H9 (cell line): ENCODE measurements around the gene TLCD3A. TPM values are rescaled to one million over a fixed set of nuclear protein-coding genes. Genes with fewer than 3 reads are reported as not detected.

Experiments
- DNase-seq: peaks from one replicate; pipeline ENCODE4 v3.0.0-alpha.2; 2017
- H2AFZ ChIP-seq: one replicate; pipeline ENCODE4 v1.6.1; 2013; ENCODE audit warnings: mild to moderate bottlenecking, low read length, control low read depth, moderate library complexity
- H2AK5ac ChIP-seq: 2 replicates; pipeline ENCODE4 v1.6.1; 2013; ENCODE audit warnings: low read length, control low read depth, mixed read lengths; ENCODE audit not compliant: insufficient read length
- H2BK120ac ChIP-seq: one replicate; pipeline ENCODE4 v1.6.1; 2013; ENCODE audit warnings: low read depth, mild to moderate bottlenecking, low read length, control low read depth, inconsistent platforms; ENCODE audit not compliant: poor library complexity, severe bottlenecking
- H2BK12ac ChIP-seq: 2 replicates; pipeline ENCODE4 v1.6.1; 2013; ENCODE audit warnings: low read length, control low read depth, mixed read lengths, low read depth; ENCODE audit not compliant: insufficient read length
- H2BK15ac ChIP-seq: 2 replicates; pipeline ENCODE4 v1.6.1; 2013; ENCODE audit warnings: low read depth, low read length, control low read depth
- H2BK20ac ChIP-seq: one replicate; pipeline ENCODE4 v1.6.1; 2013; ENCODE audit warnings: low read depth, mild to moderate bottlenecking, low read length, control low read depth, inconsistent platforms; ENCODE audit not compliant: poor library complexity, severe bottlenecking
- H2BK5ac ChIP-seq: 2 replicates; pipeline ENCODE4 v1.6.1; 2013; ENCODE audit warnings: low read length, control low read depth, mixed read lengths; ENCODE audit not compliant: insufficient read length
- H3K14ac ChIP-seq: 2 replicates; pipeline ENCODE4 v1.6.1; 2013; ENCODE audit warnings: low read length, control low read depth; ENCODE audit not compliant: insufficient read depth
- H3K18ac ChIP-seq: 2 replicates; pipeline ENCODE4 v1.6.1; 2013; ENCODE audit warnings: low read depth, mild to moderate bottlenecking, mixed read lengths, low read length, control low read depth; ENCODE audit not compliant: insufficient read length
- H3K23ac ChIP-seq: 2 replicates; pipeline ENCODE4 v1.6.1; 2013; ENCODE audit warnings: low read length, control low read depth, mixed read lengths, low read depth; ENCODE audit not compliant: insufficient read length
- H3K23me2 ChIP-seq: 2 replicates; pipeline ENCODE4 v1.6.1; 2013; ENCODE audit warnings: low read depth, mild to moderate bottlenecking, mixed read lengths, low read length, control low read depth; ENCODE audit not compliant: insufficient read length, poor library complexity, severe bottlenecking
- H3K27ac ChIP-seq: 2 replicates; pipeline ENCODE4 v1.5.1; 2013; ENCODE audit warnings: low read length, control low read depth, mixed read lengths, low read depth; ENCODE audit not compliant: insufficient read length
- H3K27me3 ChIP-seq: 2 replicates; pipeline ENCODE4 v1.6.1; 2013; ENCODE audit warnings: low read length, control low read depth, inconsistent platforms; ENCODE audit not compliant: insufficient read depth
- H3K4ac ChIP-seq: 2 replicates; pipeline ENCODE4 v1.6.1; 2013; ENCODE audit warnings: low read depth, mild to moderate bottlenecking, control low read depth, inconsistent platforms, low read length, moderate library complexity
- H3K4me1 ChIP-seq: 2 replicates; pipeline ENCODE4 v1.6.1; 2013; ENCODE audit warnings: low read length, control low read depth, inconsistent platforms; ENCODE audit not compliant: insufficient read depth
- H3K4me2 ChIP-seq: 2 replicates; pipeline ENCODE4 v1.6.1; 2013; ENCODE audit warnings: low read length, control low read depth, mixed read lengths; ENCODE audit not compliant: insufficient read length, insufficient read depth
- H3K56ac ChIP-seq: 2 replicates; pipeline ENCODE4 v1.6.1; 2013; ENCODE audit warnings: low read depth, mild to moderate bottlenecking, mixed read lengths, low read length, control low read depth; ENCODE audit not compliant: insufficient read length
- H3K79me1 ChIP-seq: 2 replicates; pipeline ENCODE4 v1.6.1; 2013; ENCODE audit warnings: low read depth, mild to moderate bottlenecking, moderate library complexity, low read length, control low read depth, inconsistent platforms; ENCODE audit not compliant: insufficient read depth, poor library complexity, severe bottlenecking
- H3K79me2 ChIP-seq: 2 replicates; pipeline ENCODE4 v1.6.1; 2013; ENCODE audit warnings: low read length, control low read depth, inconsistent platforms; ENCODE audit not compliant: insufficient read depth
- H3K9ac ChIP-seq: 2 replicates; pipeline ENCODE4 v1.6.1; 2013; ENCODE audit warnings: low read length, control low read depth, mixed read lengths; ENCODE audit not compliant: insufficient read length; ENCODE audit errors: extremely low read depth
- H3K9me3 ChIP-seq: one replicate; pipeline ENCODE4 v1.6.1; 2013; ENCODE audit warnings: low read depth, low read length, inconsistent platforms; ENCODE audit not compliant: control insufficient read depth
- H3T11ph ChIP-seq: one replicate; pipeline ENCODE4 v1.6.1; 2013; ENCODE audit warnings: mild to moderate bottlenecking, low read length, control low read depth, inconsistent platforms
- H4K20me1 ChIP-seq: one replicate; pipeline ENCODE4 v1.6.1; 2013; ENCODE audit not compliant: control insufficient read depth, insufficient read length, insufficient read depth
- H4K5ac ChIP-seq: 2 replicates; pipeline ENCODE4 v1.6.1; 2013; ENCODE audit warnings: low read depth, mild to moderate bottlenecking, mixed read lengths, low read length, control low read depth; ENCODE audit not compliant: insufficient read length
- H4K8ac ChIP-seq: replicated peaks from 2 replicates; pipeline ENCODE4 v1.6.1; 2013; ENCODE audit warnings: low read length, control low read depth, mixed read lengths, low read depth; ENCODE audit not compliant: insufficient read length
- H4K91ac ChIP-seq: 2 replicates; pipeline ENCODE4 v1.6.1; 2013; ENCODE audit warnings: low read depth, mild to moderate bottlenecking, moderate library complexity, mixed read lengths, low read length, control low read depth; ENCODE audit not compliant: insufficient read length
- H3K27ac Mint-ChIP-seq, 3 experiments: 2 replicates in 2 of 3; 3 replicates in 1 of 3; pipeline ENCODE4 v1.8.0; 2020 to 2021; ENCODE audit warnings: mixed read lengths in 3 of 3, mild to moderate bottlenecking in 1 of 3, moderate library complexity in 1 of 3
- H3K27me3 Mint-ChIP-seq: 2 replicates; pipeline ENCODE4 v1.8.0; 2021; ENCODE audit warnings: low read depth, mild to moderate bottlenecking, moderate library complexity, mixed read lengths
- H3K36me3 Mint-ChIP-seq, 3 experiments: 2 replicates in 2 of 3; 3 replicates in 1 of 3; pipeline ENCODE4 v1.8.0; 2020 to 2021; ENCODE audit warnings: low read depth in 3 of 3, mixed read lengths in 3 of 3; ENCODE audit not compliant: insufficient read depth in 1 of 3
- H3K4me1 Mint-ChIP-seq, 2 experiments: 2 replicates each; pipeline ENCODE4 v1.8.0; 2020; ENCODE audit warnings: mixed read lengths in 2 of 2
- H3K4me3 Mint-ChIP-seq, 2 experiments: 2 replicates in 1 of 2; 3 replicates in 1 of 2; pipeline ENCODE4 v1.8.0; 2020 to 2021; ENCODE audit warnings: mild to moderate bottlenecking in 2 of 2, mixed read lengths in 2 of 2, moderate library complexity in 1 of 2
- H3K9me3 Mint-ChIP-seq, 2 experiments: 2 replicates in 1 of 2; 3 replicates in 1 of 2; pipeline ENCODE4 v1.8.0; 2020; ENCODE audit warnings: mild to moderate bottlenecking in 2 of 2, mixed read lengths in 2 of 2, moderate library complexity in 1 of 2
- WGBS: extraction: QIAGEN DNeasy Blood & Tissue Kit; methylation state at CpG from one replicate; pipeline ENCODE4 v1.1.7; 2013; ENCODE audit warnings: missing lambda C conversion rate, low lambda C conversion rate, mixed read lengths; ENCODE audit not compliant: insufficient read length; ENCODE audit errors: extremely low coverage; 5-methylcytosine and 5-hydroxymethylcytosine counted together
- total RNA-seq: library from RNA; stranded (reverse); gene quantifications from 2 replicates; pipeline ENCODE4 v1.2.1, GENCODE V29; 2021
- TF ChIP-seq, protein P1 (sequence below): fragments of 200-600 bp; sonication (generic); conservative IDR thresholded peaks from 3 replicates; pipeline ENCODE4 v1.8.0; 2021; ENCODE audit warnings: antibody characterized with exemption, mild to moderate bottlenecking

The TLCD3A gene
- total RNA-seq, 1 experiment from 2014 or later = 29.6 TPM

DNA sequence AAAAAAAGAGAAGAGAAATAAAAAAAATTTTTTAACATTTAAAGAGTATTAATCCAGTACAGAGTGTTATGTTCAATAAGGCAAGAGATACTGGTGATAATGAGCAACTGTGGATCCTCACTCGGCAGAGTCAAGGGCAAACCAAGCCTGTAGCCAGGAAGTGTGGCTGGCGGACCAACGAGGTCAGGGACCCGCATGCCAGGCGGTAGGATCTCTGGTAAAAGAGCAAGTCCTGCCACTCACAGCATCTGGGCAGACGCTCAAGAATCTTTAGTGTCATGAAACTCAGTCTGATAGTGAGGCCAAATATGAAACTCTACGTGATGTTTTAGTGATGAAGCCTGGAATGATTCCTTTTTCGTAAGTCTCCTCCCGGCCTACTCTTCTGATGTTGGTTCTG is 28.0 kb downstream of the TLCD3A start:
- no peaks in the 10 kb centered on the region for H3K27me3 Mint-ChIP-seq
- Histone ChIP-seq H3K79me1 (no peaks in the 10 kb centered on the region), H4K8ac (no peak overlapping the region), H2BK20ac (no peak overlapping the region), H2BK120ac (no peak overlapping the region), H3K27me3 (no peaks in the 10 kb centered on the region), H3K79me2 (no peaks in the 10 kb centered on the region), H4K5ac (no peak overlapping the region), H3K18ac (no peak overlapping the region), H3K9ac (no peak overlapping the region), H3K9me3 (no peaks in the 10 kb centered on the region), H3K56ac (no peak overlapping the region), H2AFZ (no peak overlapping the region), H2AK5ac (no peak overlapping the region), H3K4ac (no peak overlapping the region), H2BK12ac (no peak overlapping the region), H4K91ac (no peak overlapping the region), H2BK15ac (no peak overlapping the region), H3K23ac (no peak overlapping the region), H3K4me1 (no peaks in the 10 kb centered on the region), H3K27ac (no peak overlapping the region), H3K23me2 (no peaks in the 10 kb centered on the region), H3K14ac (no peak overlapping the region), H3K4me2 (no peak overlapping the region), H3T11ph (no peak overlapping the region), H2BK5ac (no peak overlapping the region), H4K20me1 (no peaks in the 10 kb centered on the region)
- H3K36me3 Mint-ChIP-seq = peaks cover 25 to 78% (median 72%) of the 10 kb centered on the region in 3 experiments
- no peak overlapping the region; a peak in 1 of 7 replicates for H3K27ac Mint-ChIP-seq
- H3K4me1 Mint-ChIP-seq = peaks cover 9 to 10% of the 10 kb centered on the region in 2 experiments
- H3K9me3 Mint-ChIP-seq = peaks cover 0 to 4% of the 10 kb centered on the region in 2 experiments; a peak in 1 of 5 replicates
- no peak for DNase-seq
- TF ChIP-seq, protein P1, sequence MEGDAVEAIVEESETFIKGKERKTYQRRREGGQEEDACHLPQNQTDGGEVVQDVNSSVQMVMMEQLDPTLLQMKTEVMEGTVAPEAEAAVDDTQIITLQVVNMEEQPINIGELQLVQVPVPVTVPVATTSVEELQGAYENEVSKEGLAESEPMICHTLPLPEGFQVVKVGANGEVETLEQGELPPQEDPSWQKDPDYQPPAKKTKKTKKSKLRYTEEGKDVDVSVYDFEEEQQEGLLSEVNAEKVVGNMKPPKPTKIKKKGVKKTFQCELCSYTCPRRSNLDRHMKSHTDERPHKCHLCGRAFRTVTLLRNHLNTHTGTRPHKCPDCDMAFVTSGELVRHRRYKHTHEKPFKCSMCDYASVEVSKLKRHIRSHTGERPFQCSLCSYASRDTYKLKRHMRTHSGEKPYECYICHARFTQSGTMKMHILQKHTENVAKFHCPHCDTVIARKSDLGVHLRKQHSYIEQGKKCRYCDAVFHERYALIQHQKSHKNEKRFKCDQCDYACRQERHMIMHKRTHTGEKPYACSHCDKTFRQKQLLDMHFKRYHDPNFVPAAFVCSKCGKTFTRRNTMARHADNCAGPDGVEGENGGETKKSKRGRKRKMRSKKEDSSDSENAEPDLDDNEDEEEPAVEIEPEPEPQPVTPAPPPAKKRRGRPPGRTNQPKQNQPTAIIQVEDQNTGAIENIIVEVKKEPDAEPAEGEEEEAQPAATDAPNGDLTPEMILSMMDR = no peak
- WGBS = no CpG with 5 or more reads among the region's 9 CpGs
- H3K4me3 Mint-ChIP-seq = no peak overlapping the region
